HepG2 (cell line): Measurements from ENCODE around the gene ESPN. TPM values are rescaled to one million over a fixed set of nuclear protein-coding genes. Genes with fewer than 3 reads are reported as not detected.
A peak's percentile ranks its signal among the peaks of the same experiment; 100 is the strongest.

Experiments used
- AKAP8 ChIP-seq: sonication (generic); formaldehyde crosslinking; IDR thresholded peaks from 2 replicates; pipeline ENCODE4 v1.5.1; 2020; ENCODE audit warnings: mild to moderate bottlenecking, missing genetic modification reagents
- BRCA1 ChIP-seq: sonication (generic); formaldehyde crosslinking; IDR thresholded peaks from 2 replicates; pipeline ENCODE4 v1.4.0; 2020; ENCODE audit warnings: missing genetic modification reagents
- JUNB ChIP-seq: sonication (generic); formaldehyde crosslinking; IDR thresholded peaks from 2 replicates; pipeline ENCODE4 v1.8.0; 2022; ENCODE audit warnings: missing genetic modification reagents, mild to moderate bottlenecking, borderline replicate concordance
- MED8 ChIP-seq: sonication (generic); formaldehyde crosslinking; IDR thresholded peaks from 2 replicates; pipeline ENCODE4 v1.8.1; 2023; ENCODE audit warnings: mild to moderate bottlenecking, missing genetic modification reagents; ENCODE audit not compliant: insufficient replicate concordance
- MXI1 ChIP-seq: IDR thresholded peaks from 3 replicates; pipeline ENCODE4 v1.6.1; 2012; ENCODE audit warnings: low read depth, low read length, inconsistent platforms, borderline replicate concordance
- PHF21A ChIP-seq: sonication (generic); formaldehyde crosslinking; IDR thresholded peaks from 2 replicates; pipeline ENCODE4 v1.5.0; 2020; ENCODE audit warnings: mild to moderate bottlenecking, missing genetic modification reagents
- ZFP62 ChIP-seq: sonication (generic); formaldehyde crosslinking; IDR thresholded peaks from 2 replicates; pipeline ENCODE4 v1.4.0; 2020; ENCODE audit warnings: missing genetic modification reagents
- ZNF550 ChIP-seq: sonication (generic); formaldehyde crosslinking; IDR thresholded peaks from 2 replicates; pipeline ENCODE4 v1.4.0; 2020; ENCODE audit warnings: mild to moderate bottlenecking, missing genetic modification reagents, borderline replicate concordance
- ZNF747 ChIP-seq: sonication (generic); formaldehyde crosslinking; IDR thresholded peaks from 2 replicates; pipeline ENCODE4 v1.8.1; 2023; ENCODE audit warnings: missing genetic modification reagents, mild to moderate bottlenecking, borderline replicate concordance
- polyA plus RNA-seq, 8 experiments: library from polyadenylated mRNA; depleted of rRNA in 3 of 8; stranded (reverse) in 7 of 8; unstranded in 1 of 8; fragments of >200 nt; fragmentation: Illumina TruSeq in 4 of 8; extraction: Trizol in 4 of 8; gene quantifications; 2 replicates each; pipeline versions ENCODE4 v1.2.1 to v1.2.3, GENCODE V29; 2011 to 2016; ENCODE audit warnings: low read depth in 4 of 8, missing spikeins in 1 of 8, mixed read lengths in 1 of 8; ENCODE audit not compliant: insufficient read depth in 1 of 8
- total RNA-seq, 5 experiments: library from RNA; depleted of rRNA; stranded (reverse); fragments of >200 nt; fragmentation: Illumina TruSeq; extraction: Trizol; gene quantifications; 2 replicates each; pipeline ENCODE4 v1.2.3, GENCODE V29; 2016; ENCODE audit warnings: low read depth in 1 of 5
- TF ChIP-seq, protein P1 (sequence below): sonication (generic); formaldehyde crosslinking; IDR thresholded peaks from 2 replicates; pipeline ENCODE4 v1.5.0; 2020; ENCODE audit warnings: missing genetic modification reagents
- TF ChIP-seq, protein P2 (sequence below): sonication (generic); formaldehyde crosslinking; IDR thresholded peaks from 2 replicates; pipeline ENCODE4 v1.5.0; 2020; ENCODE audit warnings: missing genetic modification reagents
- TF ChIP-seq, protein P3 (sequence below): sonication (generic); formaldehyde crosslinking; IDR thresholded peaks from 2 replicates; pipeline ENCODE4 v1.9.0; 2021; ENCODE audit warnings: missing genetic modification reagents, mild to moderate bottlenecking, borderline replicate concordance
- TF ChIP-seq, protein P4 (sequence below): sonication (generic); formaldehyde crosslinking; IDR thresholded peaks from 2 replicates; pipeline ENCODE4 v1.4.0; 2020; ENCODE audit warnings: missing genetic modification reagents, borderline replicate concordance
- TF ChIP-seq, protein P5 (sequence below), 2 experiments: sonication (generic) in 1 of 2; formaldehyde crosslinking in 1 of 2; IDR thresholded peaks; 2 replicates each; pipeline versions ENCODE4 v1.4.0 to v1.6.1; 2018 to 2020; ENCODE audit warnings: missing genetic modification reagents in 2 of 2, borderline replicate concordance in 1 of 2, low read depth in 1 of 2, mild to moderate bottlenecking in 1 of 2, missing biosample characterization in 1 of 2

The ESPN gene
- total and polyA plus RNA-seq, 2 of the 13 experiments (the other 11 are each of a cell fraction or from before 2014, with no cell fraction given): 48.6 to 54.2 TPM

DNA sequence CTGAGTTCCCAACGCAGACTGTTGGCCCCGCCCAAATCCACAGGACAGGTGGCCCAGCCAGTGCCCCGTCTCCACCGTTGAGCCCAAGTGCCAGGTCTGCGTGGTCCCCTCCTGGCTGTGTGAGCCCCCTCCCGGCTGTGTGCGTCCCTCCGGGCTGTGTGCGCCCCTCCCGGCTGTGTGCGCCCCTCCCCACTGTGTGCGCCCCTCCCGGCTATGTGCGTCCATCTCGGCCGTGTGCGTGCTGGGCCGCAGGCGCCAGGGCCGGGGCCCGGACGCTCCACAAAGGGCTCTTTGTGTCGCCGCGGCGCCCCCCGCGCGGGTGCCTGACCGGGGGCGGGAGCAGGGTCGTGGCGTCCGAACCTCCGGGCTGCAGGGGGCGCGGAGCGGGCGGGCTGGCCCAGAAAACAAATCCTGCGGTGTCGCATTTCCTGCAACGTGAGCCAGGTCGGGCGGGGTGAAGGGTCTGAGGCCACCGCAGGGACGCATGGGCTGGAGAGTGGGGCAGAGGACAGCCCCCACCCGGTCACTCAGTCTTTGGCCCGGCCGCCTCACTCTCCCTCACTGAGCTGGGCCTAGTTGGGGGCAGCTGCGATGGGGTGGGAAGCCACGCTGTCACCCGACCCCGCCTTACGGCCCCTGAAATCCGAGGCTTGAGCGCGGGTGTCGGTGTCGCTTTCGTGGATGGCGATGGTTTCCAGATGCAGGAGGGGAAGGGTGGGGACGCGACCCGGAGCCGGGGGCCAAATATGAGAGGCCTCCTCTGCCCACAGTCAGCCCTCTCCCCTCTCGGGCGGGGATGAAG is 22.6 kb downstream of the ESPN start (continued):
- TF ChIP-seq PHF21A (CRISPR knock-in tag) (peak; percentile 98), ZNF550 (peak; percentile 70; the same call in 1 of the 2 replicates), MXI1 (no peak; the same call in 2 of the 3 replicates), JUNB (CRISPR knock-in tag) (no peak; the same call in 1 of the 2 replicates), BRCA1 (no peak), AKAP8 (CRISPR knock-in tag) (peak; percentile 98), MED8 (CRISPR knock-in tag) (peak; percentile 98), ZNF747 (peak; percentile 70), ZFP62 (CRISPR knock-in tag) (no peak)
- TF ChIP-seq, protein P1, sequence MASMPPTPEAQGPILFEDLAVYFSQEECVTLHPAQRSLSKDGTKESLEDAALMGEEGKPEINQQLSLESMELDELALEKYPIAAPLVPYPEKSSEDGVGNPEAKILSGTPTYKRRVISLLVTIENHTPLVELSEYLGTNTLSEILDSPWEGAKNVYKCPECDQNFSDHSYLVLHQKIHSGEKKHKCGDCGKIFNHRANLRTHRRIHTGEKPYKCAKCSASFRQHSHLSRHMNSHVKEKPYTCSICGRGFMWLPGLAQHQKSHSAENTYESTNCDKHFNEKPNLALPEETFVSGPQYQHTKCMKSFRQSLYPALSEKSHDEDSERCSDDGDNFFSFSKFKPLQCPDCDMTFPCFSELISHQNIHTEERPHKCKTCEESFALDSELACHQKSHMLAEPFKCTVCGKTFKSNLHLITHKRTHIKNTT: no peak
- TF ChIP-seq, protein P2, sequence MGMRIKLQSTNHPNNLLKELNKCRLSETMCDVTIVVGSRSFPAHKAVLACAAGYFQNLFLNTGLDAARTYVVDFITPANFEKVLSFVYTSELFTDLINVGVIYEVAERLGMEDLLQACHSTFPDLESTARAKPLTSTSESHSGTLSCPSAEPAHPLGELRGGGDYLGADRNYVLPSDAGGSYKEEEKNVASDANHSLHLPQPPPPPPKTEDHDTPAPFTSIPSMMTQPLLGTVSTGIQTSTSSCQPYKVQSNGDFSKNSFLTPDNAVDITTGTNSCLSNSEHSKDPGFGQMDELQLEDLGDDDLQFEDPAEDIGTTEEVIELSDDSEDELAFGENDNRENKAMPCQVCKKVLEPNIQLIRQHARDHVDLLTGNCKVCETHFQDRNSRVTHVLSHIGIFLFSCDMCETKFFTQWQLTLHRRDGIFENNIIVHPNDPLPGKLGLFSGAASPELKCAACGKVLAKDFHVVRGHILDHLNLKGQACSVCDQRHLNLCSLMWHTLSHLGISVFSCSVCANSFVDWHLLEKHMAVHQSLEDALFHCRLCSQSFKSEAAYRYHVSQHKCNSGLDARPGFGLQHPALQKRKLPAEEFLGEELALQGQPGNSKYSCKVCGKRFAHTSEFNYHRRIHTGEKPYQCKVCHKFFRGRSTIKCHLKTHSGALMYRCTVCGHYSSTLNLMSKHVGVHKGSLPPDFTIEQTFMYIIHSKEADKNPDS (CRISPR knock-in tag): no peak
- TF ChIP-seq, protein P3, sequence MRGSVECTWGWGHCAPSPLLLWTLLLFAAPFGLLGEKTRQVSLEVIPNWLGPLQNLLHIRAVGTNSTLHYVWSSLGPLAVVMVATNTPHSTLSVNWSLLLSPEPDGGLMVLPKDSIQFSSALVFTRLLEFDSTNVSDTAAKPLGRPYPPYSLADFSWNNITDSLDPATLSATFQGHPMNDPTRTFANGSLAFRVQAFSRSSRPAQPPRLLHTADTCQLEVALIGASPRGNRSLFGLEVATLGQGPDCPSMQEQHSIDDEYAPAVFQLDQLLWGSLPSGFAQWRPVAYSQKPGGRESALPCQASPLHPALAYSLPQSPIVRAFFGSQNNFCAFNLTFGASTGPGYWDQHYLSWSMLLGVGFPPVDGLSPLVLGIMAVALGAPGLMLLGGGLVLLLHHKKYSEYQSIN (CRISPR knock-in tag): no peak
- TF ChIP-seq, protein P4, sequence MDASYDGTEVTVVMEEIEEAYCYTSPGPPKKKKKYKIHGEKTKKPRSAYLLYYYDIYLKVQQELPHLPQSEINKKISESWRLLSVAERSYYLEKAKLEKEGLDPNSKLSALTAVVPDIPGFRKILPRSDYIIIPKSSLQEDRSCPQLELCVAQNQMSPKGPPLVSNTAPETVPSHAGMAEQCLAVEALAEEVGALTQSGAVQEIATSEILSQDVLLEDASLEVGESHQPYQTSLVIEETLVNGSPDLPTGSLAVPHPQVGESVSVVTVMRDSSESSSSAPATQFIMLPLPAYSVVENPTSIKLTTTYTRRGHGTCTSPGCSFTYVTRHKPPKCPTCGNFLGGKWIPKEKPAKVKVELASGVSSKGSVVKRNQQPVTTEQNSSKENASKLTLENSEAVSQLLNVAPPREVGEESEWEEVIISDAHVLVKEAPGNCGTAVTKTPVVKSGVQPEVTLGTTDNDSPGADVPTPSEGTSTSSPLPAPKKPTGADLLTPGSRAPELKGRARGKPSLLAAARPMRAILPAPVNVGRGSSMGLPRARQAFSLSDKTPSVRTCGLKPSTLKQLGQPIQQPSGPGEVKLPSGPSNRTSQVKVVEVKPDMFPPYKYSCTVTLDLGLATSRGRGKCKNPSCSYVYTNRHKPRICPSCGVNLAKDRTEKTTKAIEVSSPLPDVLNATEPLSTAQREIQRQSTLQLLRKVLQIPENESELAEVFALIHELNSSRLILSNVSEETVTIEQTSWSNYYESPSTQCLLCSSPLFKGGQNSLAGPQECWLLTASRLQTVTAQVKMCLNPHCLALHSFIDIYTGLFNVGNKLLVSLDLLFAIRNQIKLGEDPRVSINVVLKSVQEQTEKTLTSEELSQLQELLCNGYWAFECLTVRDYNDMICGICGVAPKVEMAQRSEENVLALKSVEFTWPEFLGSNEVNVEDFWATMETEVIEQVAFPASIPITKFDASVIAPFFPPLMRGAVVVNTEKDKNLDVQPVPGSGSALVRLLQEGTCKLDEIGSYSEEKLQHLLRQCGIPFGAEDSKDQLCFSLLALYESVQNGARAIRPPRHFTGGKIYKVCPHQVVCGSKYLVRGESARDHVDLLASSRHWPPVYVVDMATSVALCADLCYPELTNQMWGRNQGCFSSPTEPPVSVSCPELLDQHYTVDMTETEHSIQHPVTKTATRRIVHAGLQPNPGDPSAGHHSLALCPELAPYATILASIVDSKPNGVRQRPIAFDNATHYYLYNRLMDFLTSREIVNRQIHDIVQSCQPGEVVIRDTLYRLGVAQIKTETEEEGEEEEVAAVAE (CRISPR knock-in tag): no peak
- TF ChIP-seq, protein P5, sequence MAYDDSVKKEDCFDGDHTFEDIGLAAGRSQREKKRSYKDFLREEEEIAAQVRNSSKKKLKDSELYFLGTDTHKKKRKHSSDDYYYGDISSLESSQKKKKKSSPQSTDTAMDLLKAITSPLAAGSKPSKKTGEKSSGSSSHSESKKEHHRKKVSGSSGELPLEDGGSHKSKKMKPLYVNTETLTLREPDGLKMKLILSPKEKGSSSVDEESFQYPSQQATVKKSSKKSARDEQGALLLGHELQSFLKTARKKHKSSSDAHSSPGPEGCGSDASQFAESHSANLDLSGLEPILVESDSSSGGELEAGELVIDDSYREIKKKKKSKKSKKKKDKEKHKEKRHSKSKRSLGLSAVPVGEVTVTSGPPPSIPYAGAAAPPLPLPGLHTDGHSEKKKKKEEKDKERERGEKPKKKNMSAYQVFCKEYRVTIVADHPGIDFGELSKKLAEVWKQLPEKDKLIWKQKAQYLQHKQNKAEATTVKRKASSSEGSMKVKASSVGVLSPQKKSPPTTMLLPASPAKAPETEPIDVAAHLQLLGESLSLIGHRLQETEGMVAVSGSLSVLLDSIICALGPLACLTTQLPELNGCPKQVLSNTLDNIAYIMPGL (CRISPR knock-in tag; IDR thresholded peaks at IDR 0.05; ENCODE audit: borderline replicate concordance in 1 of 2, low read depth in 1 of 2): peak in 1 of 2 experiments; percentile 53; a peak in 2 of 4 replicates
